Osteocyte (in vitro differentiated cells): ENCODE measurements around the gene SNTG2. TPM values are rescaled to one million over a fixed set of nuclear protein-coding genes. Genes with fewer than 3 reads are reported as not detected.

Experiments used
- DNase-seq: peaks from one replicate; pipeline ENCODE4 v3.0.0; 2021; ENCODE audit warnings: mixed read lengths; ENCODE audit not compliant: unreplicated experiment; ENCODE audit errors: extremely low spot score
- H3K27ac Mint-ChIP-seq: one replicate; pipeline ENCODE4 v1.8.0; 2021; ENCODE audit warnings: mild to moderate bottlenecking, mixed read lengths; ENCODE audit not compliant: unreplicated experiment
- H3K27me3 Mint-ChIP-seq: one replicate; pipeline ENCODE4 v1.8.0; 2021; ENCODE audit warnings: mixed read lengths; ENCODE audit not compliant: unreplicated experiment
- H3K36me3 Mint-ChIP-seq: one replicate; pipeline ENCODE4 v1.8.0; 2021; ENCODE audit warnings: mixed read lengths; ENCODE audit not compliant: unreplicated experiment
- H3K4me1 Mint-ChIP-seq: one replicate; pipeline ENCODE4 v1.8.0; 2021; ENCODE audit warnings: mixed read lengths; ENCODE audit not compliant: unreplicated experiment
- H3K4me3 Mint-ChIP-seq: one replicate; pipeline ENCODE4 v1.8.0; 2021; ENCODE audit warnings: mild to moderate bottlenecking, moderate library complexity, mixed read lengths; ENCODE audit not compliant: unreplicated experiment
- H3K9me3 Mint-ChIP-seq: one replicate; pipeline ENCODE4 v1.8.0; 2021; ENCODE audit warnings: mixed read lengths; ENCODE audit not compliant: unreplicated experiment
- CTCF ChIP-seq: fragments of 200-600 bp; sonication (generic); IDR thresholded peaks from 2 replicates; pipeline ENCODE4 v1.5.0; 2021; ENCODE audit warnings: antibody characterized with exemption, mild to moderate bottlenecking, moderate library complexity
- total RNA-seq: library from RNA; stranded (reverse); gene quantifications from 2 replicates; pipeline ENCODE4 v1.2.1, GENCODE V29; 2021

The SNTG2 gene
- total RNA-seq, 1 donor from 2014 or later: not detected

GRCh38 chr2:955829-956731 lies 5.4 kb downstream of the SNTG2 start:
- no peak overlapping the region for H3K4me3 Mint-ChIP-seq
- no peak for TF ChIP-seq CTCF

GRCh38 chr2:959457-959856 lies 8.8 kb downstream of the SNTG2 start:
- Mint-ChIP-seq H3K4me1 (no peaks in the 10 kb centered on the region), H3K36me3 (no peaks in the 10 kb centered on the region), H3K27ac (no peak overlapping the region), H3K9me3 (no peaks in the 10 kb centered on the region), H3K27me3 (peaks cover 17% of the 10 kb centered on the region), H3K4me3 (no peak overlapping the region)
- no peak for TF ChIP-seq CTCF
- DNase-seq: no peak

More at GRCh38 chr2:955829-956731, 5.4 kb downstream of the SNTG2 start:
- Mint-ChIP-seq H3K27ac (no peak overlapping the region), H3K9me3 (no peaks in the 10 kb centered on the region), H3K27me3 (peaks cover 40% of the 10 kb centered on the region), H3K36me3 (peaks cover 1% of the 10 kb centered on the region), H3K4me1 (peaks cover 2% of the 10 kb centered on the region)
- no peak for DNase-seq

- Mint-ChIP-seq H3K36me3 (no peaks in the 10 kb centered on the region), H3K9me3 (no peaks in the 10 kb centered on the region), H3K27ac (no peak overlapping the region), H3K27me3 (peaks cover 15% of the 10 kb centered on the region), H3K4me1 (no peaks in the 10 kb centered on the region), H3K4me3 (no peak overlapping the region)
- no peak for DNase-seq
- TF ChIP-seq CTCF: no peak
Measured at GRCh38 chr2:960061-960736, 9.6 kb downstream of the SNTG2 start.

GRCh38 chr2:961786-962185 lies 11.1 kb downstream of the SNTG2 start:
- H3K27ac Mint-ChIP-seq: no peak overlapping the region
- DNase-seq: no peak
- H3K27me3 Mint-ChIP-seq: peaks cover 12% of the 10 kb centered on the region
- H3K9me3 Mint-ChIP-seq: no peaks in the 10 kb centered on the region
- H3K4me3 Mint-ChIP-seq: no peak overlapping the region
- no peaks in the 10 kb centered on the region for H3K36me3 Mint-ChIP-seq
- H3K4me1 Mint-ChIP-seq: no peaks in the 10 kb centered on the region
- no peak for TF ChIP-seq CTCF

- Mint-ChIP-seq H3K9me3 (peaks cover 8% of the 10 kb centered on the region), H3K36me3 (no peaks in the 10 kb centered on the region), H3K4me3 (no peak overlapping the region), H3K4me1 (no peaks in the 10 kb centered on the region), H3K27me3 (peaks cover 11% of the 10 kb centered on the region), H3K27ac (no peak overlapping the region)
- no peak for TF ChIP-seq CTCF
- no peak for DNase-seq
Measured at GRCh38 chr2:963876-964275, 13.2 kb downstream of the SNTG2 start.
